ENCODE measurements around the gene TNFSF9.
"Not testable (repeated sequence)": the region's sequence is repeated elsewhere in the genome, so short reads cannot be mapped to it uniquely, and the experiment has no call there.

Gene TNFSF9

DNA sequence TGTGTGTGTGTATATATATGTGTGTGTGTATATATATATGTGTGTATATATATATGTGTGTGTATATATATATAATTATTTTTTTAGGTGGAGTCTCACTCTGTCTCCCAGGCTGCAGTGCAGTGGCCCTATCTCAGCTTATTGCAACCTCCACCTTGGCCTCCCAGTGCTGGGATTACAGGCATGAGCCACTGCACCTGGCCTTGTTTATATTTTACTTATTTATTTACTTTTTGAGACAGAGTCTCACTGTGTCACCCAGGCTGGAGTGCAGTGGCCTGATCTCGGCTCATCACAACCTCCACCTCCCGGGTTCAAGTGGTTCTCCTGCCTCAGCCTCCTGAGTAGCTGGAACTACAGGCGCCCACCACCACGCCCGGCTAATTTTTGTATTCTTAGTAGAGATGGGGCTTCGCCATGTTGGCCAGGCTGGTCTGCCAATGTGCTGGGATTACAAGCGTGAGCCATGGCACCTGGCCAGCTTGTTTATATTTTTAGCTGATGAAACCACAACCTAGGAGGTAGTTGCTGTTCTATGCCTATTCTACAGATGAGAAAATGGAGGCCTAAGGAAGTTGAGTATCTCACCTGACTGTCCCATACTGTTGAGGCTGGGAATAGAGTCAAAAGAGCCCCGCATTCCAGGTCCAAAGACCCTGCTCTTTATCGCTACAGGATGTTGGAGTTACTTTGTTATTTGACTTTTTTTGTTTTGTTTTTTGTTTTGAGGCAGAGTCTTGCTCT, 22.6 kb upstream of the TNFSF9 start:
- DNase-seq (ENCODE audit: extremely low read depth in 1 of 2, low read depth in 1 of 2), result not testable (repeated sequence)

DNA sequence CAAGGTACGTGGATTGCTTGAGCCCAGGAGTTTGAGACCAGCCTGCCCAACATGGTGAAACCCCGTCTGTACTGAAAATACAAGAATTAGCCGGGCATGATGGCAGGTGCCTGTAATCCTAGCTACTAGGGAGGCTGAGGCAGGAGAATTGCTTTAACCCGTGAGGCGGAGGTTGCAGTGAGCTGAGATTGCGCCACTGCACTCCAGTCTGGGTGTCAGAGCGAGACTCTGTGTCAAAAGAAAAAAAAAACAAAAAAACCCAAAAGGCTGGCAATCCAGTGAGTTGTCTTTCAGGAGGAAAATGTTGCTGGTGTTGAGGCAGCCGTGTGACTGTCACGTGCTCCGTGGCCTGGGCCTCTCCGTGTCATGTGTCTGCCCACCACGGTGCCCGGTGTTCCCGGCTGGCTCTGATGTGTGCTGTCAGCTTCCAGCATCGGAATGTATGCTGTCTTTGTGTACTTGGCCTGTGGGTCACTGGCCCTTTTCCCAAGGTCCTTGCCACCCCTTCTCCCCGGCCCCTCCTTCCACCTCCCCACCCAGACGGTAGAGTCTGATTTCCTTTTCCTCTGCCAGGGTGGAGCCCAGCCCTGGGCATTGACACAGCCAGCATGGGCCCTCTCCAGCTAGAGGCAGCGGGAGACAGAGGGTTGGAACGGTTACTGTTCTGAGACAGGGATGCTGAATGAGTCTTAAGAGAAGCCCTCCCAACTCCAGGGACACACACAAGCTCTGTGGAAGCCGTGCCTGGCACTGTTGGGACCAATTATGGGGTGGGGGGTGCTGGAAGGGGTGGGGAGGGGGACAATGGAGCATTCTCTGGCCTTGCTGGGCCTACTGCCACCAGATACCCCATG, 21.5 kb upstream of the TNFSF9 start:
- DNase-seq (ENCODE audit: extremely low read depth in 1 of 2, low read depth in 1 of 2), result no peak

DNA sequence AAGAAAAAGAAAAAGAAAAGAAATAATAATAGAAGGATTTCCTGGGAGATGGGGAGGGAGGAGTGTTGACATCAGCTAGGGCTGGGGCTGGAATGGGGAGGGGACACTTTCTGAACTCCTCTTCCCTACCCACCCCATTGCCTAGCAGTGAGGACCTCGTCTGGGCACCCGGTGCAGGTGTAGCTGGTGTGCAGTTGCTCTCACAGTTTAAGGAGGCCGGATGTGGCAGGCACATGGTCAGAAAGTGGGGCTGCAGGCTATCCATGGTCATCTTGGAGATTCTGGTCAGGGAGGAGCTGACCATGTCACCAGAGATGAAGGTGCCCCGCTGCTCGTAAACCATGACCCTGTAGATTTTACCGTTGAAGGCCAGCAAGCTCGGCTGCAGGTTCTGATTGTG, 20.2 kb upstream of the TNFSF9 start:
- no peak for DNase-seq (ENCODE audit: extremely low read depth in 1 of 2, low read depth in 1 of 2)

DNA sequence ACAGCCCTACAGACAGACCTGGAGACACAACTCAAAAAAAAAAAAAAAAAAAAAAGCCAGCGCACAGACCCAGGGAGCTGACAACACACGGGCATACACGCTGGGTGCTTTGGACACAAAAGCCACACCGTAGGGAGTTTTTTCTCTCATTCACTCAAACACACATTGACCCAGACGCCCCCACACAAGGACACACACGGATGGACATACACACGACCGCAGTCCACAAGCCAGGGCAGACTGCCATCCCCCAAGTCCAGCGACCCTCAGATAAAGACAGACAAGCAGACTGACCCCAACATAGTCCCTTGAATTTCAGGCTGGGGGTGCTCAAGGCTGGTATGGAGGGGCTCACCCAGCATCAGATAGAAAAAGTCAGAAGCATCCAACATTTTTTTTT, 16.7 kb upstream of the TNFSF9 start:
- DNase-seq (ENCODE audit: extremely low read depth in 1 of 2, low read depth in 1 of 2), result no peak

DNA sequence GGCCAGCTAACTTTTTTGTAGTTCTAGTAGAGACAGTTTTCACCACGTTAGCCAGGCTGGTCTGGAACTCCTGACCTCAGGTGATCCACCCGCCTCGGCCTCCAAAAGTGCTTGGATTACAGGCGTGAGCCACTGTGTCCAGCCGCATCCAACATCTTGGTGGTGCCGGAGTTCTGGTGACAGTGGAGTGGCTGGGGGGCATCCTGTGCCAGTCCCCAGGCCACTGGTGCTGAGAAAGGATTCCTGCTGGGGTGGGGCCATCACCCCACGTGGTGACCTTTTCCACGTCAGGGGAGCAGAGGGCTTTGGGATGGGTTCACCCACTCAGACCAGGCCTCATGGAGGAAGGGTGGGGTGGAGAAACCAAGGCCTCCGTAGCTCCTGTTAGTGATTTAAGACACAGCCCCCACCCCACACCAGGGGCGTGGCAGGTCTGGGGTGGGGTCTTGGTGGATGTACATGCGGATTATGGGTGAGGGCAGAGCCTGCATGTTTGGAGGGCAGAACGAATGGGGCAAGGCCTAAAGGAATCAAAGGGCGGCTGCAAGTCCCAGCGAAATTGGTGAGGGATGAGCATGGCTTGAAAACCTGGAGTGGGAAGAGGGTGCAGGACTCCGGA, 15.8 kb upstream of the TNFSF9 start:
- no peak for DNase-seq (ENCODE audit: extremely low read depth in 1 of 2, low read depth in 1 of 2)

DNA sequence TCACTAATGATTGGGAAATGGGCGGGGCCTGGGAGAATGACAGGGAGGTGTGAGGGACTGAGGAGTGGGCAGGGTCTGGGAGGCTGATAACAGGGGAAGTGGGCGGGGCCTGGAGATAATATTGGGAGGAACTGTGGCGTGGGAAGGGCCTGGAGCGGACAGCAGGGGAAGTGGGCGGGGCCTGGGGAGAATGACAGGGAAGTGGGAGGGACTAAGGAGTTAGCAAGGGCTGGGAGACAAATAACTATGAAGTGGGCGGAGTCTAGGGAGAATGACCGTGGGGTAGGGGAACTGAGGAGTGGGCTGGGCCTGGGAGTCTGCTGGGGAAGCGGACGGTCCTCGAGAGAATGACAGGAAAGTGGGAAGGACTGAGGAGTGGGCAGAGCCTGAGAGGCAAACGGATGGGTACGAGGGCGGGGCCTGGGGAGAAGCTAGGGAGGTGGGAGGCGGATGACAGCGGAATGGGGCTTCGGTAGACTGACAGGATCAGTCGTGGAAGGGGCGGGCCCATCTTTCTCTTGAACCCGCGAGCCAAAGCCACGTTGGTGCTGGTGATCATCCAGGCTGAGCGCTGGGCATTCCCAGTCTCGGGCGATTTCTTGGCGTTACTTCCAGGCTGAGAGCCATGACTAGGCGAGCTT, 14.7 kb upstream of the TNFSF9 start:
- peak in 1 of 2 donors; percentile 48 for DNase-seq (ENCODE audit: extremely low read depth in 1 of 2, low read depth in 1 of 2)

DNA sequence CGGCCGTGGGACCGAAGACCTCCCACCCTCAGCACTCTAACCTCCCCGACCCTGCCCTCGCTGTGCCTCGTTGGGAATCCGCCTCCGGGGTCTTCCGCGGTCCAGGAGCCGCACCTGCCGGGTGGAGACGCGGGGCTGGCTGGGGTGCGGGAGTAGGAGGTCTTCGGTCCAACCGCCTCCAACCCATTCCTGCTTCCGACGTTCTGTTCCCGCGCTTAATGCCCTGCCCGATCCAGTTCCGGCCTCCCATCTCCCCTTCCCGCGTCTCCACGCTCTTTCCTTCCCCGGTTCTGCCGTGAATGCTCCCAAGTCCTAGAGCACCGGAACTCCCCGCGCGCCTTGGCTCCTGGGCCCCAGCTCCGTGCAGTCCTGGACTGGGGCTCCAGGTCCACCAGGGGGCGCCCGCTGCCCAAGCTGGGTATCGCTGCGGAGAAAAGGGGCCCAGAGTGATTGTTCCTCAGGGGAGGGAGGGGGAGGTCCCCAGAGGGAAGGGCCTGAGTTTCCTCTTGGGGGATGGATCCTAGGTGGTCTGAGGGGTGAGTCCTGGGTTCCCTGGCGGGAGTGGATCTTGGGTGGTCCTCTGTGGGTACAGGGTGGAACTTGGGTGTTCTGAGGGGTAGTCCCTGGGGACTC, 14.1 kb upstream of the TNFSF9 start:
- DNase-seq (ENCODE audit: extremely low read depth in 1 of 2, low read depth in 1 of 2), result peak; percentile 77 to 94

DNA sequence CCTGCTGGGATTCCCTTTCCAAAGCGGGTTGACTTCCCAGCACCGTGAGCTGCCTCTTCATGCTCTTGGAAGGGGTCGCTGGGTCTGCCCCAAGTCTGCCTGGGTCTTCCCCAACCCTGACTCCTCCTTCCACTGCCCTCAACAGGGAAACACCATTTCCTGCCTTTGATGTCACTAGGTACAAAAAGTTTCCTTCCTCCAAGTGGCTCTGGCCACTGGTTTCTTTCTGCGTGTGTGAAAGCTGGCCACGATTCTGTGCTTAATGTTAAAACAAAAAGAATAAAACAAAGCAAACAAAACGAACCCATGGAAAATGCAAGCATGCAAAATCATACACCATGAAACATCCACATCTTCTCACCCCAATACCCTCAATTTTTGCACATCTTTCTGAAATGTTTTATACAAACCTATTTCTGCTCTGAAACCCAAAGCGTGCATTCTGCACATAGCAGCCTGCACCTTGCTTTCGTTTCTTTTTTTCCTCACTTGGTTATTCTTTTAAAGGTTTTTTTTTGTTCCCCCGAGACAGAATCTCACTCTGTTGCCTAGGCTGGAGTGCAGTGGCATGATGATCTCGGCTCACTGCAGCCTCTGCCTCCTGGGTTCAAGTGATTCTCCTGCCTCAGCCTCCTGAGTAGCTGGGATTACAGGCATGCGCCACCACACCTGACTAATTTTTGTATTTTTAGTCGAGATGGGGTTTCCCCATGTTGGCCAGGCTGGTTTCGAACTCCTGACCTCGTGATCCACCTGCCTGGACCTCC, 12.5 kb upstream of the TNFSF9 start:
- no peak for DNase-seq (ENCODE audit: extremely low read depth in 1 of 2, low read depth in 1 of 2)

DNA sequence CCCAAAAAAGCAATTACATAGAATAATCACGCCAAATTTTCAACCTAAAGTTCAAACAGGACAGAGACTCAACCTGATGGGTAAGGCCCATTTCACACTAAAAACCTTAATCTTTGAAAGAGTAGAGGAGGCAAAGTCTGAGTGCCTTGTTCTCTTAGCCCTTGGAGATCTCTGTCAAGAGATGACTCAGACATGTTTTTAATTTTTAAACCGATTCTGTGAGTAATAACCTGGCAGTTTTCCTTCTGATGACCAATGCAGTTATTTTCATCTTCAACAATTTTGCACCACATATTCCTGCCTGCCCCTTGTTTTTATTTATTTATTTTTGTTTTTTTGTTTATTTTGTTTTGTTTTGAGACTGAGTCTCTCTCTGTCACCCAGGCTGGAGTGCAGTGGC, 11.5 kb upstream of the TNFSF9 start:
- no peak for DNase-seq (ENCODE audit: extremely low read depth in 1 of 2, low read depth in 1 of 2)

DNA sequence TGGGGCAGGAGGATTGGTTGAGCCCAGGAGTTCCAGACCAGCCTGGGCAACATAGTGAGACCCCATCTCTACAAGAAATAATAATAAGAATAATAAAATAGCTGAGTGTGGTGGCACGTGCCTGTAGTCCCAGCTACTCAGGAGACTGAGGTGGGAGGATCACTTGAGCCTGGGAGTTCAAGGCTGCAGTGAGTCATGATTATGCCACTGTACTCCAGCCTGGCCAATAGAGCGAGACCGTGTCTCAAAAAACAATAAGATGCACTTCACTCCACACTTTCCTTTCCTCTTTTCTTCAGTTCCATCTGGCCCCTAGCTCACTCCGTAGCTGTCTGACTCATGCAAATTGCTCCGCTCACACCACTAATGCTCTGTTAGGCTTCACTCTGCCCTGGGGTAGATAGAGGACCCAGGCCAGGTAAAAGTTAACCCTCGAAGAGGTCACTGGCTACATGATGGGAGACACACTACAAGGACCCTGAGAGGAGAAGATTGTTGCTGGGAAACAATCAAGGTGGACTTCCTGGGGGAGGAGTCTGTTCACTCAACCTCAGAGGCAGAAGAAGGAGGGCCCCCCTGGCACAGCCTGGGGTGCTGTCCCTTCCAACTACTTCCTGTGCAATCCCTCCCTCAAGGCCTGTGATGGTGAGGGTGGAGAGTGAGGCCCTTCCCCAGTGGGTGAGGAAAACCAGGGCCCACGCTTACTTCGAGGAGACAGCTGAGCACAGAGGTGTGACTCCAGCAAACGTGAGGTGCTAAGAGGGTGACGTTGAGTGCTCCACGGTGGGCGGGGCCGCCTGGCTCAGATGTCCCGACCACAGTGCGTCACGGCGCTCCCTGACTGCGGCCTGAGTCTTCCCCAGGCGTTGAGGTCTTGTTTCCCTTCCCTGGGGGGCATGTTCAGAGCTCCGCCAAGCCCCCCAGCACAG, 8.8 kb upstream of the TNFSF9 start:
- peak; percentile 49 to 60 for DNase-seq (ENCODE audit: extremely low read depth in 1 of 2, low read depth in 1 of 2)

DNA sequence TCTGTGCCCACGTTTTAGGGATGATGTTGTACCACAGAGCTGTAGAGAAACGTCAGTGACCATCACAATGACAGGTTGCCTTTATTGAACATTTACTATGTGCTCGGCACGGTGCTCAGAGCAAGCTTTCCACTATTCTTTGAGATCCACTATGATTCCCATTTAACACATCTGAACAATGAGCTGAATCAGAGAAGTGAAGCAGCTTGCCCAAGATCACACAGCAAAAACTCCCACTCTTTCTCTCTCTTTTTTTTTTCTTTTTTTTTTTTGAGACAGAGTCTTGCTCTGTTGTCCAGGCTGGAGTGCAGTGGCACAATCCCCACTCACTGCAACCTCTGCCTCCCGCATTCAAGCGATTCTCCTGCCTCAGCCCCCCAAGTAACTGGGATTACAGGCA, 8.1 kb upstream of the TNFSF9 start:
- DNase-seq (ENCODE audit: extremely low read depth in 1 of 2, low read depth in 1 of 2), result no peak

DNA sequence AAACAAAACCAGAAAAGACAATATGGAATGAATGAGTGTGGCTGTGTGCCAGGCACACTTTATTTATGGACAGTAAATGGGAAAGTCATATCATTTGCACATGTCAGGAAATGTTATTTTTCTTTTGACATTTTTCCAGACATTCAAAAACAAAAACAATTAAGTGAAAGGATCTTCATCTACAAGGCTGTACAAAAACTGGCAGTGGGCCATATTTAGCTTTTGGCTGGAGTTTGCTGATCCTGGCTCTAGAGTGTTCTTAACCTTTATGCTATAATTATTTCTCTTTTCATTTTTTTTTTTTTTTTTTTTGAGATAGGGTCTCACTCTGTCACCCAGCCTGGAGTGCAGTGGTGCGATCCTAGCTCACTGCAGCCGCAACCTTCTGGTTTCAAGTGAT, 6.5 kb upstream of the TNFSF9 start:
- no peak for DNase-seq (ENCODE audit: extremely low read depth in 1 of 2, low read depth in 1 of 2)

DNA sequence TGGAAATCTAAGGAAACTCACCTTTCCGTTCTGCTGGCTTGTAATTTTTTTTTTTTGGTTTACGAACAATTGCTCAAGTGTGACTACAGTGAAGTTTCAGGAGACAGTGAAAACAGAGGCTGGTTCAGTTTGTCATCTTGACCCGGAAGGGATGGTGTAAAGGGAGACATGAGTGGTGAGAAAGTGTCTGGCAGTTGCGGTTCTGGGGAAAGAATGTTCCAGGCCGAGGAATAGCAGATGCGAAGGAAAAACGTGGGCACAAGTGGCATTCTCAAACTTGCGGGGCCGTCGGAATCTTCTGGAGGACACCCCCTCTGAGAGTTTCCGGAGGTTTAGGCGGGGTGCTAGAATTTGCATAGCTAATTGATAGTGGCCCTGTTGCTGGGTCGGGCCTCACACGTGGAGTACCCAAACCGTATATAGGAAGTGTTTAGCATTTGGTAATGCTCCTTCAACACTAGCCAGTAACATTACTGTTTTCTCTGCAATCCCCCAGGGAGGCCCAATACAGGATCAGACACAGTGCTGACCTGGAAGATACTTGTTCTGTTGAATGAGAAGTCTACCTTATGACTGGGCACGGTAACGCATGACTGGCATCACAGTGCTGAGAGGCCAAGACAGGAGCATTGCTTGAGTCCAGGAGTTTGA, 2.8 kb upstream of the TNFSF9 start:
- DNase-seq (ENCODE audit: extremely low read depth in 1 of 2, low read depth in 1 of 2), result no peak

DNA sequence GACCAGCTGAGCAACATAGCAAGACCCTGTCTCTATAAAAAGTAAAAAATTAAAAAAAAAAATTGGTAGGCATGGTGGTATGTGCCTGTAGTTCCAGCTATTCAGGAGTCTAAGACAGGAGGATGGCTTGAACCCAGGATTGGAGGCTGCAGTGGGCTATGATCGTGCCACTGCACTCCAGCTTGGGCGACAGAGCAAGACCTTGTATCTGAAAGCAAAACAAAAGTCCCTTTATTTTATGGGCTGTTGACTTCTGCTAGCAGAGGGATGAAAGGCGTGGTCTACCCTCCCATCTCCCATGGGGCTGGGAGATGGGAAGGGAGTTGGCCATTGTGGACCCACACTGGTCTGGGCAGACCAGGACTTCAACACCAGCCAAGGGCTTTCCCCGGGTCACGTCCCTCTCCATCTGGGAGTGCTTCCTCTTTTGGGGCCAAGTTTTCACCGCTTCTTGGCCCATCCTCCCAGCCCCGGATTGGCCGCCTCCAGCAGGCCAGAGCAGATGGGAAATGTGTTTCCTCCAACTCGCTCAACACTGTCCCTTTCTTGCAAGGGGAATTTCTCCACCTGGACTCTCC, 2.2 kb upstream of the TNFSF9 start:
- DNase-seq (ENCODE audit: extremely low read depth in 1 of 2, low read depth in 1 of 2), result no peak

DNA sequence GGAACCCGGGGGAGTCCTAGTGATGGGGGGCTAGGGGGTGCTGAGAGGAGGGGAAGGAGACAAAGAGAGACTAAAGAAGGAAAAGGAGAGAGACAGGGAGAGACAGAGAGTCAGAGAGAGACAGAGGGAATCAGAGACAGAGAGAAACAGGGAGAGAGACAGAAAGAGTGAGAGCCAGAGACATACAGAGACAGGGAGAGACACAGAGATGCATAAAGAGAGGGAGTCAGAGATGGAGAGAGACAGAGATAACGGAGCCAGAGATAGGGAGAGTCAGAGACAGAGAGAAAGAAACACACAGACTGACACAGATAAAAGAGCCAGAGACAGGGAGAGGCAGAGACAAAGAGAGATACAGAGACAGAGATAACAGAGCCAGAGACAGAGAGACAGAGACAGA, 1.5 kb upstream of the TNFSF9 start:
- no peak for DNase-seq (ENCODE audit: extremely low read depth in 1 of 2, low read depth in 1 of 2)

DNA sequence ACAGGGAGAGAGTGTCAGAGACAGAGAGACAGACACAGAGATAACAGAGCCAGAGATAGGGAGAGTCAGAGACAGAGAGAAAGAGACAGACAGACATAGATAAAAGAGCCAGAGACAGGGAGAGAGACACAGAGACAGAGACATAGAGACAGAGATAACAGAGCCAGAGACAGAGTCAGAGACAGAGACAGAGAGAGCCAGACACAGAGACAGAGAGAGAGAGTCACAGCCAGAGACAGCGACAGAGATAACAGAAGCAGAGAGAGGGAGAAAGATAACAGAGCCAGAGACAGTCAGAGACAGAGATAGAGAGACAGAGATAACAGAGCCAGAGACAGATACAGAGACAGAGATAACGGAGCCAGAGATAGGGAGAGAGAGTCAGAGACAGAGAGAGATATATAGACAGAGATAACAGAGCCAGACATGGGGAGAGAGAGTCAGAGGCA, 865 bp upstream of the TNFSF9 start:
- DNase-seq (ENCODE audit: extremely low read depth in 1 of 2, low read depth in 1 of 2), result no peak

DNA sequence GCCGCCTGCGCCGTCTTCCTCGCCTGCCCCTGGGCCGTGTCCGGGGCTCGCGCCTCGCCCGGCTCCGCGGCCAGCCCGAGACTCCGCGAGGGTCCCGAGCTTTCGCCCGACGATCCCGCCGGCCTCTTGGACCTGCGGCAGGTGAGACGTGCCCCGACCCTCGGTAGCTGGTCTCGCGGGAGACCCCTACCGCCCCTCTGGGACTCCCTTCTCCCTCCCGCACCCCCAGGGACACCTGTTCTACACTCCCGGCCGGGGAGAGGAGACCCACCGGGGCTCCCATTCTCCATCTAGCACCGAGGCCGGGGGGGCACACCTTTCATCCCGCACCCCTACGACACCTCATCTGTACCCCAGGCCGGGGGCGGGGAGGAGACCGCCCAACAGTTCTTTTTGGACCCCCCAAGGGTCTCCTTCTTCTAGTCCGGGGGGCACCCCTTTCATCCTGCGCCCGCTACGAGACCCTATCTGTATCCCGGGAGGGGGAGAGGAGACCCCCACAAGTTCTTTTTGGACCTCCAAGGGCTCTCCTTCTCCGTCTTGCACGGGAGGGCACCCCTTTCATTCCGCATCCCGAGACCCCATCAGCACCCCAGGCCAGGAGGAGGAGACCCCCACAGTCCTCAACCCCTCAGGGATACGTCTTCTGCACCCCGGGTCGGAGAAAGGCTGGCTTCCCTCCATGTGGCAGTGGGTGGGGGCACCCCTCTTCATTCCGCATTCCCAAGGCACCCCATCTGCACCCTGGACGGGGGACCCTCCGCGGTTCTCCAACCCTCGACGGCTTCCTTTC, 533 bp downstream of the TNFSF9 start:
- DNase-seq (ENCODE audit: extremely low read depth in 1 of 2, low read depth in 1 of 2), result no peak

DNA sequence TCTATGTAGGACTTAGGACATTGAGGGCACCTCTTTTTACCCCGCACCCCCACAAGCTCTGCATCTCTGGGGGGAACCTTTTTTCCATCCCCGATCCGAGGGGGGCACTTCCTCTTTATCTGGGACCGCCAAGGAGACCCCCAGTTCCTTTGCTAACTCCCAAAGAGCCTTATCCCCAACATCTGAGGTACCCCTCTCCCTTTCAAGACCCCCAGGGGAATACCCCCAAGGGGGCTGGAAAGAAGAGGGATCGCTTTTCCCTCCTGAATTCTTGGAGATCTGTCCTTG, 1.1 kb downstream of the TNFSF9 start:
- no peak for DNase-seq (ENCODE audit: extremely low read depth in 1 of 2, low read depth in 1 of 2)
